ENCODE measurements around the gene OAF. TPM values are rescaled to one million over a fixed set of nuclear protein-coding genes. Genes with fewer than 3 reads are reported as not detected.

Gene OAF
- total and polyA plus RNA-seq, 2 of the 8 experiments (the other 6 are each of a cell fraction or from before 2014, with no cell fraction given), result 1.3 to 1.5 TPM

- TF ChIP-seq ZNF274 (IDR thresholded peaks at IDR 0.05; ENCODE audit: borderline replicate concordance, extremely low read depth, low read length) (no peak), TCF12 (IDR thresholded peaks at IDR 0.05; ENCODE audit: low read depth, low read length) (no peak), KDM5A (IDR thresholded peaks at IDR 0.05; ENCODE audit: low read length) (no peak), CTCF (IDR thresholded peaks at IDR 0.05; ENCODE audit: control extremely low read depth in 1 of 3, insufficient read depth in 1 of 3, low read depth in 1 of 3, low read length in 3 of 3) (no peak), SIRT6 (IDR thresholded peaks at IDR 0.05; ENCODE audit: low read length) (no peak), EZH2 (IDR thresholded peaks at IDR 0.05; ENCODE audit: low read depth, low read length, severe bottlenecking) (no peak), CBX5 (IDR thresholded peaks at IDR 0.05; ENCODE audit: low read depth, low read length) (no peak), EGR1 (IDR thresholded peaks at IDR 0.05; ENCODE audit: borderline replicate concordance, low read depth, low read length) (no peak)
These were observed 56.5 kb downstream of the OAF start (continued) for GRCh38 chr11:120267319-120267718.

Measured in H1 (cell line).